NCI-H128 (cell line): ENCODE measurements around the gene ROR2.

Source experiments
- DNase-seq: peaks from one replicate; lab custom pipeline; 2025; ENCODE audit not compliant: unreplicated experiment; lab: John Stamatoyannopoulos, UW

ROR2 gene

DNA sequence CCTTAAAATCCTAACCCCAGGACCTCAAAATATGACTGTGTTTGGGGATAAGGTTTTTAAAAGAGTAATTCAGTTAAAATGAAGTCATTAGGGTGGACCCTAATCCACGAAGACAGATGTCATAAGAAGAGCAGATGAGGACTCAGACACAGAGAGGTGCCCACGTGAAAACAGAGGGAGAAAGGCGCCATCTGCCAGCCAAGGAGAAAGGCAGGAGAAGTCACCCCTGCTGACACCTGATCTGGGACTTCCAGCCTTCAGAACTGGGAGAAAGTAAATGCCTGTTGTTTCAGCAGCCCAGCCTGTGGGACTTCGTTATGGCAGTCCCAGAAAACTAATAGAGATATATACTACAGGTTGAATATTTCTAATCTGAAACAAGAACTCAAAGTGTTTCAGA lies 67.4 kb downstream of the ROR2 start:
- DNase-seq, result no peak

DNA sequence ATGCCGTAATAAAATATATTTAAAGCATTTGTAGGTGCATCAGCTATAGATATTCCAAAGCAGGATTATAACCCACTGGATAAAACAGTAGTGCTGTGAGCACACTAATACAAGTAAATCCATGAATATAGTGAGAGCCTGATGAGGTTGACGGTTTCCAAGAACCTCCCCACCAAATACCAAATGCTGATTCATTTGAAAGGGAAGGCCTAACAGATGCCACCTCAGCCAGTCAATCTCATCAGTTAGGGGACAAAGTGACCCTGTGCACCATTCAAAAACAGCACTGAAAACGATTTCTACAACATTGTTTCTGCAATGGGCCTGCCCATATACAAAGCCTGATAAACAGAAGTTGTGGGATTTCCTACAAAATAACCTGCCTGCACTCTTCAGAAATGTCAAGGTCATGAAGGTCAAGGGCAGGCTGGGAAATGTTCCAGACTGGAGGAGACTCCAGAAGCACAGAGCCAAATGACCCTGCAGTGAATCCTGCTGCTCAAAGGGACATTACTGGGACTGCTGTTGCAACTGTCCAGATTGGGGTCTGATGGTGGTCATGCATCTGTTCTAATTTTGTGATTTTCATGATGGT lies 69.6 kb downstream of the ROR2 start:
- no peak for DNase-seq

DNA sequence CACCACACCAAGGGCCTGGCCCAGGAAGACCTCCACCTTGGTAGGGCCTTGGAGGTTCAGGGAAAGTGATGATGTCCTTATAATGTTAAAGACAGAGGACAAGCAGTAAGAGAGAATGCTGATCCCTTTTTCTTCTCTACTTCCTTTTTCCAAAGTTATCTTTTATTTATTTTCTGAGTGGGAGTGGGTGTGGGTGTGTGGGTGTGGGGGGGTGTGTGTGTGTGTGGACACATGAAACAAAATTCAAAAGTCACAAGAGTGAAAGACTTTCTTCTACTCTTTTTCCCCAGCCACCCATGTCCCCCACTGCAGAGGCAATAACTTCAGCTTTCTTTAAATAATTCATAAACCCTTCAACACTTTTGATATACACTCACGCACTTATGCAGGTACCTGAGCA lies 70.8 kb downstream of the ROR2 start:
- no peak for DNase-seq

DNA sequence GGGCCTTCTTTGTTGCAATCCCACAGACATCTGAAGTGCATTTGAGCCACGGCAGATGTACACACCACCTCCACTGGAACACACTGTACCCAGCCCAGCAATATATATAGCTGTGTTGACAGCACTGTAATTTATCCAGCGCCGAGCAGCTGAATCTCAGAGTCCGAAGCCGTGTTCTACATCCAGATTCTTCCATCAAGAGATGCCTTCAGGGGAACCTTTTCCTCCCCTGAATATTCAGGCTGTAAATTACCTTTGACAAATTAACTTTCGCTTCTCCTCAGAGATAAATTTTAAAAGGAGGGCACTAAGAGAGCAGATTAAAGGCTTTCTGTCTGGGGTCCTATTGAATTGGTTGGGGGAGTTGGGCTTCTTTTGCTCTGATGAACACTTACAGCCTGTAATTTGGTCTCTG lies 76.4 kb downstream of the ROR2 start:
- DNase-seq, result no peak

DNA sequence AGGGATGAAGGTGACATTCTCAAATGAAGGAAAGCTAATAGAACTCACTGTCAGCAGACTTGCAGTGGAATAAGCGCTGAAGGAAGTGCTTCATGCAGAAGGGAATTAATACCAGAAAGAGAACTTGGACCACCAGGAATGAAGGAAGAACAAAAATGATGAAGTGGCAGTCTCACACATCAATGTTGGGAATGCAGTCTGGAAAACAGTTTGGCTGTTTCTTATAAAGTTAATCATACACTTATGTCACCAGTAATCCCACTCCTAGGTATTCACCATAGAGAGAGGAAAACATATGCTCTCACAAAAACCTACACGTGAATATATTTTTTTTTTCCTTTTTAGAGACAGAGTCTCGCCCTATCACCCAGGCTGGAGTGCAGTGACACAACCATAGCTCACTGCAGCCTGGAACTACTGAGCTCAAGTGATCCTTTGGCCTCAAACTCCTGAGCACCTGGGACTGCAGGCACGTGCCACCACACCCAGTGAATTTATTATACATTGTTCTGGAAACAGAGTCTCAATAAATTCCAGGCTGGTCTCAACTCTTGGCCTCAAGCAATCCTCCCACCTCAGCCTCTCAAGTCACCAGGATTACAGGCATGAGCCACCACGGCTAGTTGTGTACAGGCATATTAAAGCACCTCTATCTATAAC lies 81.2 kb downstream of the ROR2 start:
- DNase-seq, result no peak

DNA sequence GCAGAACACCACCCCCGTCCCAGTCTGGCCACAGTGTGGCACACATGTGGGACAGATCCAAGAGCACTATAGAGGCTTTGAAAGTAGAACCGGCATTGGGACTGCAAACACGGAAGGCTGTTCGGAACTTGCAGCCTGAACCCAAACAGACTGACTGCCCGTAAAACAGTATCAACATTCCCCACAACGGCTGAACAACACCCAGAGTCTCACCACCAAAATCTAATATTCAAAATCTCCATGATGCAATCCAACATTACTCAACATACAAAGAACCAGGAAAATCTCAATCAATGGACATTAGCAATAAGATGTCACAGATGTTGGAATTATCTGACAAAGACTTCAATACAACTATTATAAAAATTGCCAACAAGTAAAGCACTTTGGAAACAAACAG lies 82.3 kb downstream of the ROR2 start:
- DNase-seq, result no peak

DNA sequence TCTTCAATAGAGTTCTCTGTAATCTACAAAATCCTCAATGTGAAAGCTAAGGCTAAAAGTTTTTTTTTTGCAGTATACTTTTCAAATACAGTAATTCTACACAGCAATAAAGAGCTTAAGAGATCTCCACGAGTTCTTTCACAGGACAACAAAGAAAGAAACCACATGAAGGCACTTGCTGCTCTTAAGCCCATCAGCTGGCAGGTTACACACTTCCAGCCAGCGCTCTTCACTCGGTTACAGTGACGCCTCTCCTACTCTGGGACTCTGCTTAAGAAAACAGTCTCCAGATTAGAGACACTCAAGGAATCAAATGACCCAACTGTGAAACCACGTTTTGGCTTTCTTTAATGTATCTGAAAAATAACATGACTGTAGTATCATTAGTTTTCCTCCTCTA lies 85.0 kb downstream of the ROR2 start:
- DNase-seq, result no peak

DNA sequence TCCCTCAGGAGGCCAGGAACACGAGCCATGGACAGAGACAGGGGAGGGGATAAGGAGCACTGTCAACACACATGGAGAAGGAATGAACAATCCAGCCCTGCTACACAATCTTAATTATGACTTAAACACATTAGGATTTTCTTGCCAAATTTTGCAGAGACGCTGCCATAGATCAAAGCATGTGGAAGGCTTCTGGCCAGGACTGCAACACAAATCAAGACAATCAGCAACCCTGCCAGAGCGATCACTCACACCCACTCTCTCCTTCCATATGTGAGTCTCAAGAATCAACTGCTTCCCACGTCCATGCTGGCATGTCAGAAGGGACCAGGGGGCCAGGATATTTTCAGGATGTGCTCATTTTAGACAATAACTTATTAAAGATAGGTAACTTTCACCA lies 85.6 kb downstream of the ROR2 start:
- DNase-seq, result no peak

DNA sequence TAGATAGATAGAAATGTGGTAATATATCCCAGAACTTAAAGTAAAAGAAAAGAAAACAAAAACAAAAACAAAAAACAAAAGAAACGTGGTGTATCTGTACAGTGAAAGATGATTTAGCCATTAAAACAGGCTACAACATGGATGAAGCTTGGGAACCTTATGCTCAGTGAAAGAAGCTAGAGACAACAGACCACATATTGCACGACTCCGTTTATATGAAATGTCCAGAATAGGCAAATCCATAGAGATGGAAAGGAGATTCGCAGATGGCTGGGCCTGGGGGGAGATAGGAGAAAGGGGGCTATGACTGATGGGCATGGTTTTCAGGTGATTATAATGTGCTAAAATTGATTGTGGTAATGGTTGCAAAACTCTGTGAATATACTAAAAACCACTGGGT lies 86.6 kb downstream of the ROR2 start:
- no peak for DNase-seq

DNA sequence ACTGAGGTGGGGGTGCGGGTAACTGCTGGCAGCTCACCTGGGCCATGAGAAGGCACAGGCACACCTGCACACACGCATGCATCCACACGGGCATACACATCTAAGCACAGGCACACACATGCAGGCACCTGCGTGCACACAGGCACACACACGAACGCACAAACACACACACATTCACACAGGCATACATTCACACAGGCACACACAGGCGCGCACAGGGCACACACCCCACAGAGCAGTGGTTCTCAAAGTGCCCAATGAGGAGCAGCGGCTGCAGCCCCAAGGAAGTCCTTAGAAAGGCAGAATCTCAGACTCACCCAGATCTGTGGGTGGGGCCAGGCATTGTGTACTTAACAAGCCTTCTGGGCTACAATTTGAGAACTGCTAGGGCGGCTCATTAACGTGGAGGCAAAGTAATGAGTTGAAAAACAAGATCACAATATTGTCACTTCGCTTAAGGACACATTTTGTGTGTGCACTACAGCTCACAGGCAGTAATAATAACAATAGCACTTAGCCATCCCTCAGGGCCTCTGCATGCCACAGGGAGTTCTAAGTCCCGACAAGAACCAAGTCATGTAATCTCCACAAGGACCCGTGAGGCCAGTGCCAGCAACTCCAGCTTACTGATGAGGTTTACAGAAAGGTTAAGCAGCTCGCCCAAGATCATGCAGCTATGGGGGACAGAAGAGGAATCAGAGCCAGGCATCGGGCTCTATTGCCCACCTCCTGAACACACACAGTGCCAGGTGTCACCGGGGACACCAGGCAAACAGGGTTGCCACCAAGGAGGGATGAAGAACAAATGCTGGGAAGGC lies 91.6 kb downstream of the ROR2 start:
- DNase-seq, result no peak

DNA sequence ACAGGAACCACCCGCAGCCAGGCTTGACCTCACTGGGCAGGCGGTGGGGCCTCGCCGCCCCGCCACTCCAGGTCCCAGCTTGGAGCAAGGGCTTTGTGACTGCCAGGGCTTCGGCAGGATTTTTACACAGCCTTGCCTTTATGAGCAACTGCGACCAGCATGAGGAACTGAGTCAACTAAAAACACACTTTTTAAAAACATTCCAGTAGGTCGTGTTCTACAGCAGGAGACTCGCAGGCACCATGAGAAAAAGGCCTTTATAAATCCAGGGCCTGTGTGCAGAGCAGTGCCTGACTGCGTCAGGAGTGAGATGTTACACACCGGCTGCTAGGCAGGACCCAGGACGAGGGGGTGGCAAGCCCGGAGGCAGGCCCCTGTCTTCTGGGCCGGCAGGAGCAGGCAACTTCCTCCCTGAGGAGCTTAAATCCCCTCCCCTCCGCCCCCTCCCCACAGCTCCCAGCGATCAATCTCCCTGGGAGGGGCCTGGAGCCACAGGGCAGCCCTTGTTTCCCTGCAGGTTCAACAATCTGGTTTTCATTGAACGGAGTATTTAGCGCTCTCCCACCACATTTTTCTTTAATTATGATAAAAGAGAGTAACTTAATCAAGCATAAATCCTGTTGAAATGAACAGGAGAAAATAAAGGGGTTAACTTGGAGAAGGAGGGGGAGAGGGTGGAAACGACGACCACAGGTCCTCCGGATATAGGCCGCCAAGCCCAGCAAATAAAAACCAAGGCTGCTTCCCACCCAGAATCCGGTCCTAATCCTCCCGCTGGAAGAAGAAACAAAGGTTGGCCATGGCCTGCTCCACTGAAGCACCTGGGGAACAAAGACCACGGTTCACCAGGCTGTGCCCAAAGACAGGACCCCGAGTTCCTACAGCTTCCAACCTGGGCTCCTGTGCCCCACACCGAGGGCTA lies 92.5 kb downstream of the ROR2 start:
- no peak for DNase-seq

DNA sequence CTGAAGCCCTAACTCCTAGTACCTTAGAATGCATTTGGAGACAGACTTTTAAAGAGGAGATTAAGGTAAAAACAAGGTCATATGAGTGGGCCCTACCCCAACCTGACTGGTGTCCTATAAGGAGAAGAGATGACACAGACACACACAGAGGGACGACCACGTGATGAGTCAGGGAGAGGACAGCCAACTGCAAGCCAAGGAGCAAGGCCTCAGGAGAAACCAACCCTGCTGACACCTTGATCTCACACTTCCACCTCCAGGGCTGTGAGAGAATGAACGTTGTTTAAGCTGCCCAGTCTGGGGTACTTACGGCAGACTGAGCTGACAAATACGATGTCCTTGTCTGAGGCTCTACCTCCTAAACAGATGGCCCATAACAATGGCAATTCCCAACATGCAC lies 93.6 kb downstream of the ROR2 start:
- DNase-seq, result no peak

DNA sequence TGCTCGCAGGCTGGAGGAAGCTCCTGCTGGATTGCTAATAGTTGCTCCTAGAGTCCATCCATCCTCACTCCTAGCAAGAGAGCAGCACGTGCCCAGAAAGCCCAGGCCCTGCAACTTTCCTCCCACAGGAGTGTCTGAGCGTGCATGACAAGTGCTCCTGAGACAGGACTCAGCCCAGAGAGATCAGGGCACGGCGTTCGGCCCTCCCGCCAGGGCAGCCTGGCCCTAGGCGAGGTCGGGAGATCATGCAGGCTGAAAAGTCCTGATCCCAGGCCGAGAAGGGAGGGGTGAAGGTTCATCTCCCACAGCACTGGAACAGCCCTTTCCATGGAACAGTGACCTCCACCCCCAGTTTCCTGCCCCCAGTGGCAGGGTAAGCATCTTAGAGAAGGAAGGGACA lies 94.8 kb downstream of the ROR2 start:
- no peak for DNase-seq

DNA sequence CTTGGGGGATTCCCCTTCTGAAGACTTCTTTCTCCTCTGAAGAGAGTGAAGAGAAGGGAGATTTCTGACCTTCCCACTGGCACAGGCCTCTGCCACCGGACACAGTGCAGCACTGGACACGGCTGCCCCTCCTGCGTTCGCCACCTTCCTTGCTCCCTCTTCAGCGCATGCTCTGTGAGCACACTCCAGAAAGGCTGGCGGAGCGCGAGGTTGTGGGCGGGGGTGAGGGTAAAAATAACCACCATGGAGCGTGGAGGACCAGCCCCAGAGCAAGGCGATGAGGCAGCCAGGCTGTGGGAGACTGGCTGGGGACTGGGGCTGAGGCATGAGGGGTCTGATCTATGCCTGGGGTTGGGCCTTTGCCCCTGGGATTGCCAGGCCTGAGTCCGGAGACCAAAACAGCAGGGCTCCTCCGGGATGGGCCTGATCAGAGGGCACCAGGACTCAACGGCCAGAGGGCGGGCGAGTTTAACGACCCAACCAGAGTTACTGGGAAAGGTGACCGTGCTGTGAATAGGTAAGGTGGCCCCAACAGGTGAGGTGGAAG lies 97.2 kb downstream of the ROR2 start:
- DNase-seq, result no peak

DNA sequence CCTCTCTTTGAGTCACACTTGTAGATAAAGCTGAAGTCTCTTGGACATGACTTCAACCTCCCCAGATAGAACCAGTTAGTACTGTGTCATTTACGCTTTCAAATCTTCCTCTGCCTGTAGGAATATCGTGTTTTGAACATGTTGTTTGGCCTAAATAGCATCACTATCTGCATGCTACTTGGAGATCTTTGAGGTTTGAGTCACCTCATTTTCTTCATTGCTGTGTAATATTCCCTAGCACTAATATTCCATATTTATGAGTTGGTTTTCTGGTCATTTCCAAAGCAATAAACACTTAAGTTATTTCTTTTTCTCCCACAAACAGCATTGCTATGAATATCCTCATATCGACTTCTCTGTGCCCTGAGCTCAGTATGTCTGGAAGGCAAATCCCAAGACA lies 100.3 kb downstream of the ROR2 start:
- DNase-seq, result no peak

DNA sequence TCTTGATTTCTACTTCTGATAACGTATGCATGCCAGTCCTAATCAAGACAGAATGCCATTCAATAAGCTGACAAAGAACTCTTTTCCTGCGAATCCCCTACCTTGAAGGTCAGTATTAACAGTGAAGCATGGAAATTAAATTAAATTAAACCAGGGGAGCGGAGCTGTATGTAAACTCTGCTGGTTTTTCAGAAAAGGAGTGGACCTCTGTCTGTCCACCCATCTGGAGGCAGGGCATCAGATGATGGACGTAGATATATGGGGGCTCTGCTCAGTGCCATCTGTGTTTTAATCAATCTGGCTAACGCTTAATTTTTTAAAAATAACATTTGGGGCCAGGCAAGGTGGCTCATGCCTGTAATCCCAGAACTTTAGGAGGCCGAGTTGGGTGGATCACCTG lies 101.9 kb downstream of the ROR2 start:
- DNase-seq, result no peak

DNA sequence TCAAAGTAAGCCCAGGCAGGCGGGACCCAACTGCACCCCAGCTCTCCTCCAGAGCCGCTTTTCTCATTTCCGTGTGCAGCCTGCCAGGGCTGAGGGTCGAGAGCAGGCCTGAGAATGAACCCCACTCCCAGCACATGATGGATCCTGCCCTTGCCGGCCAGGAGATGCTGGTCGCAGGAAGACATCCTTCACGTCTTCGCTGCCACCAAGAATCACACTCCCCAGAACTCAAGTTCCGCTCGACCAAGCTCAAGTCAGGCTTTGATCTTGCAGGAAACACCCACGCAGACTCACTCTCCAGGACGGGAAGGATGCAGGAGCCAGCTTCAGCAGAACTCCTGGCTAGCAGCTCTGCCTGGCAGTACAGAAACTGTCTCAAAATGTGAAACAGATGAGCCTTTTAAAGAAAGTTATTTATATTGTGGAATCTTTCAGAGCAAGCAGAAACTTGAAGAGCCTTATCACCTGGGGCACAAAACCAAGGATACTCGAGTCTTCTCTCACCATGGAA lies 102.4 kb downstream of the ROR2 start:
- DNase-seq, result no peak

DNA sequence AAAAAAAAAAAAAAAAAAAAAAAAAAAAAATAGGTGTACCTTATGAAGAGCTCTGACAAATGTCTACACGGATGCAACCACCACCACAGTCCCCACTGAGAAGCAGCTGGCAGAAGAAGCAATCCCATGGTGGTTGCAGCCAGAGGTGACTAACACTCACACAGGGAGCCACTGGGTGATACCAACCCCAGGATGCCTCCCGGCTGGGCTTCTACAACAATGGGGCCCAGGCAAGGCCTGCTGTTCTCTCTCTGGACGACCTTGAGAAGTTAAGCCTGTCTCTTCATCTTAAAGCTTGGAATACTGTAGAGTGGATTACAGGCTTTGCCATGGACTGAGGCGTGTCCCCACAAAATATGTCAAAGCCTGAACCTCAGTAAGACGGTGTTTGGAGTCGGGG lies 104.1 kb downstream of the ROR2 start:
- no peak for DNase-seq

DNA sequence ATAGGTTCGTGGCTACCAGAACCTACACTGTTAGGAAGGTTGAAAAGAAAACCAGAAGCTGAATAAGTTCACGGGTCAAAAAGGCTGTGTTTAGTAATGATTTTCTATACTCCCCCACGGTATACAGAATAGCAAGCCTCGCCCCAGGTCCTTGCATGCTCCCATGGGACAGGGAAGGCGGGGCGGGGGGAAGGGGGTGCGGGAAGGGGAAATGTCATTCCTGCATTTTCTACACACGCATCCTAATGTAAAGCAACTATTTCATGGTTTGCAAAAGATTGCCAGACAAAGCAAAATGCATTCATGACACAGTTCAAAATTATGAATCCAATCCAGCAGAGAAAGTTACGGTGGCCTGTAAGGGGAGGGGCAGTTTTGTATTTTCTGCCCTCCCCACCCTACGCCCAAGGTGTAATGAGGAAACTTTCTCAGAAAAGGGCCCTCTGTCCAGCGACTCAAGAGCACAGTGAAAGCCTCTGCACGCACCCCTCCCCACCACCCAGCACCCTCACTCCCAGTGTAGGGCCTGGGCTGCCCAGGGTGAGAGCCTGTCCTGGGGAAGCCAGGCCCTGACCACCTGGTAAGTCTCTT lies 105.2 kb downstream of the ROR2 start:
- no peak for DNase-seq

DNA sequence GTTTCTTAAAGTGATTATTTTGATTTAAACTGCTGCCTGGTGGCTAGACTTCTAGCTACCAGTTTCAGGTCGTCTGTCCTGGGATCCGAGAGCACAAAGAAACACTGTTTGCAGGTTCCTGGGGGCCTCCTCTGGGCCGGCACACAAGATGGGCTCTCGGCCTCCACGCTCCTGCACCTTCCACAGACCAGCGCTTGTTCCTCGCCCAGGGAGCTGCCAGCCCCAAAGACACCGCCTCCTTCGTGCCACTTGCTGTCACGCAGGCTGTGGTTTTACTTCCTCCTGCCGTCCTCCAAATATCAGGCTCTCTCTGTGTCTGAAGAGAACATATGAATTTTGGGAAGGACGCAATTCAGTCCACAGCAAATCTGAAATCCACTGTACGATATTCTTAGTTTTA lies 105.8 kb downstream of the ROR2 start:
- DNase-seq, result no peak
